Hematopoietic multipotent progenitor cell (in vitro differentiated cells): Measurements from ENCODE around the gene IMPDH1. TPM values are rescaled to one million over a fixed set of nuclear protein-coding genes. Genes with fewer than 3 reads are reported as not detected.

ENCODE experiments used
- DNase-seq, 3 donors: peaks; one replicate each; pipeline ENCODE4 v3.0.0-alpha.2; 2011 to 2015; ENCODE audit warnings: low read depth in 2 of 3, low spot score in 2 of 3
- total RNA-seq: library from RNA; depleted of rRNA; stranded (reverse); fragments of >200 nt; gene quantifications from one replicate; pipeline ENCODE4 v1.2.3, GENCODE V29; 2012

Gene IMPDH1
- total RNA-seq, 1 donor = 57.9 TPM

- no peak for DNase-seq
Observed at GRCh38 chr7:128435327-128435686, 25.5 kb upstream of the IMPDH1 start.

DNA sequence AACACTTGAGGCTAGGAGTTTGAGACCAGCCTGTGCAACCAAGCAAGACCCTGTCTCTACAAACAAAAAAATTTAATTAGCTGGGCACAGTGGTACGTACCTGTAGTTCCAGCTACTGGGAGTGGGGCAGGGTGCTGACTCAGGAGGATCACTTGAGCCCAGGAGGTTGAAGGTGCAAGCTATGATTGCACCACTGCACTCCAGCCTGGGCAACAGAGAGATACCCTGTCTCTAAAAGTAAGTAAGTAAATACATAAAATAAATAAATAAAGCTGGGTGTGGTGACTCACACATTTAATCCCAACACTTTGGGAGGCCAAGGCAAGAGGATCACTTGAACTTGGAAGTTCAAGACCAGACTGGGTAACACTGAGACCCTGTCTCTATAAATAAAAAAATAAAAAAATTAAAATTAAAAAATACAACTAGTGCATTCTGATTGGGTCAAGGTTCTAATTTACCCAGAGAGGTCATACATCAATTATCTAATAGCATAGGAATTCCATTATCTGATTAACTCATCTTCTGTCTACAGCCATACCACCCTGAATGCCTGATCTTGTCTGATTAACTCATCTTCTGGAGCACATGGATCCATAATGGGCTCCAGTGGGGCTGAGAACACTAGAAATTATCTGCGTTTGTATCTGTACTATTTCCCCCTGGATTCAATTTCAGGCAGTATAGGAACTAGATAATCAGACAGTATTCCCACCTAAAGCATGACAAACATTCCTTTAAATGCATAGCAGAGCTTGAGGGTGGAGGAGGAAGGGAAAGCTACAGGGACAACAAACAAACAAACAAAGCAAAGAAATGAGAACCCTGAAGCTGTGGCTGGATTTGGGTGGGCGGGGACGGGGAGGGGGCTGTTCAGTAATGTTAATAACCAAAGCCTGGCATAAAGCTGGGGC, 24.9 kb upstream of the IMPDH1 start:
- DNase-seq = no peak

DNA sequence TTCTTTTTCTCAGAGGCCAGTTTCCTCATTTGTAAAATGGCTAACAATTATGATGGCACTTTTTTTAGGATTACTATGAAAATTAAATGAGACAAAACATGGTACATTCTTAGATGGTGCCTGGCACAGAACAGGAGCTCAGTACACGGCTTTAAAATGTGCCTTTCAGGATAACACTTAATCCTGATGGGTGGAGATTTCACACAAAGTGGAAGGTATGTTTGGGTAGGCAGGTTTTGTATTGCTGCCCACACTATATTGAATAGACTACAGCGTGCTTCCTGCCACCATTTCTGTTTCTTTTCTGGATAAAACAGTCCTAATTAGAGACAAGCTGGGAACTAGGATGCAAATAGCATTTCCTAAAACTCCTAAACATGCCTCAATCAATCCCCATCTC, 22.0 kb upstream of the IMPDH1 start:
- DNase-seq = no peak

- DNase-seq = no peak
Observed at GRCh38 chr7:128431221-128431620, 21.4 kb upstream of the IMPDH1 start.

- DNase-seq = no peak
Observed at GRCh38 chr7:128430207-128430606, 20.4 kb upstream of the IMPDH1 start.

GRCh38 chr7:128427289-128427891, 17.6 kb upstream of the IMPDH1 start:
- peak in 2 of 3 donors; percentile 52 to 76 for DNase-seq

- peak; percentile 57 to 80 (median 65) for DNase-seq
Observed at GRCh38 chr7:128425850-128426249, 16.1 kb upstream of the IMPDH1 start.

DNA sequence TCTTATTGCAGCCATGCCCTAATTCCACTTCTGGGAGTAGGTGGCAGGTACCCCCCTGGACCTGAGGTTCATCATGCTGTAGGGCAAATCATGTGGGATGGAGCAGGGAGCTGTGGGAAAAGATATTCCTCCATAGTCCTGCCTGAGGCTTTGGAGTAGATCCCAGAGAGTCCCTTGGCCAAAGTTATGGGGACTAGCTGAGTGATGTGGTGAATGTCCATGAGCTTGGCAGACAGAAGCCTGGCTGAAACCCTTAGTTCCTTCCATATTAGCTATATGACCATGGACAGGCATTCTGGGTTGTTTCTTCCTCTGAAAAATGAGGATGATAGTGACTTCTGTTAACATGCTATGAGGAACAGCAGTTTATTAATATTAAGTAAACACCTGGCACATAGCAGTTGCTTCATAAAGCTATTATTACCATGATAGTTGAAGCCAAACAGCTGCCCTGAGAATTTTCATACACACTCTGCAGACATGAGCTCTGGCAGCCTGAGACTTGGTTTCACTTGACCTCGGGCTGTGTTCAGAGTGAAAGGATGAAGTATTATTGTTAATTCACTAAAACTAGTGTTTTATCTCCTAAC, 15.0 kb upstream of the IMPDH1 start:
- DNase-seq = no peak

- no peak for DNase-seq
Observed at GRCh38 chr7:128422842-128423241, 13.1 kb upstream of the IMPDH1 start.

DNA sequence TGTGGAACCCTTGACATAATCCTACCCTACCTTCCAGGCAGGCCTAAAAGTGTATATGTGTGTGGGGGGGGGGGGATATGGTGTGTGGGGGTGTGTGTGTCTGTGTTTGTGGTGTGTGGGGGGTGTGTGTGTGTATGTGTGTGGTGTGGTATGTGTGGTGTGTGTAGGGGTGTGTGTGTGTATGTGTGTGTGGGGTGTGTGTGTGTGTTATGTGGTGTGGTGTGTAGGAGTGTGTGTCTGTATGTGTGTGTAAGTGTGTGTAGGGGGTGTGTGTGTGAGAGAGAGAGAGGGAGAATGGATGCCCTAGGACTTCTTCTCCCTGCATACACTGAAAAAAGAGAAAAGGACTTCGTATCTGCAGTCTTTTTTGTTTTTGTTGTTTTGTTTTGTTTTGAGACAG, 12.3 kb upstream of the IMPDH1 start:
- no peak for DNase-seq

DNA sequence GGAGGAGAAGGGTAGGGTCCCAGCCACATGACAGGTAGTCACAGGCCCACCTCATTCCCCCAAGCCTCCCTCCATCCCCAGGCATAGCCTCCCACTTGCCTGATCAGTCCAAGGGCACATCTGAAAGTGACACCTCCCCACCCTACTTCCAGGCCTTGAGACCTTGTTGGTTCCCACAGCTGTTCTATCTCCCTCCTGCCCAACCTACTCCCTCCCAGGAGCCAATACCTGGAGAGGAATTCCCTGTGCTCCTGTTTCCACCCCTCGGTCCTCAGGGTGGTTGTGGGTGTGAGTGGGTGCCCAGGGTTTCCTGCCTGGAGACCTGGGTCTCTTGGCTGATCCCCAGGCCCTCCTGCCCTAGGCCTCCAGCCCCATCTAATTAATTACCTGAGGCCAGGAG, 11.6 kb upstream of the IMPDH1 start:
- DNase-seq = no peak

- no peak for DNase-seq
Observed at GRCh38 chr7:128420773-128421172, 11.0 kb upstream of the IMPDH1 start.

DNA sequence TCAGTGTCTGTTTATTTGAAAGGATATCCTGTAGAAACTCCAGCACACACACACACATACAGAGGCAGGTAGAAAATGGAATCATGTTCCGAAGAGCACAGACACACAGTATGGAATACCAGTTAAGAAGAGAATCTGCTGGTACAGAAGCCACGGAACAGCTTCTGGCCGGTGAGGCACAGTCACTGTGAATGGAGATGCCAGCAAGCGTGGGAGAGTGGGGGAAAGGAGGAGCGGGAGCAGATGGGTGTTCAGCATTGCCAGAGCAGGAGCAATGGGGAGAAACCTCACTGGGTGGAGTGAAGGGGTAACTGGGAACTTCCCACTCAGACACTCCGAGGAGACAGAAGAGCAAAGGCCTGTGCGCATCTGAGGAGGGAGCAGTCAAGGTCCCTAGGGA, 9.5 kb upstream of the IMPDH1 start:
- DNase-seq = no peak

DNA sequence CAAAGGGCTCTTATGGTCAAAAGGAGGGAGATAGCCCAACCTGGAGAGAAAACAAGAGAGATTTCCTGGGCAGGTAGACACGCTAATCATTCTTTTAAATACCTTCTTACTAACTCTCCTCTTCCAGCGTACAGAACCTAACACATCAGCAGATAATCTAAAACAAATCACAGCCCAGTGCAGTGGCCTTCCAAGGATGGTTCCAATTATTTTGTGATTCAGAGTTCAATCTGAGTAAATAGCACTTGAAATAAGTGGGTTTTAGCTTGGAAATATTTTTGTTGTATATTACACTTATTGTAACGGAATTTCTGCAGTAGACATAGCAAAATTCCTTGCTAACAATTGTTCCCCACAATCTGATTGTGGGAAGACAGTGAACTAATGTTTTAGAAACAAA, 7.3 kb upstream of the IMPDH1 start:
- DNase-seq = no peak

DNA sequence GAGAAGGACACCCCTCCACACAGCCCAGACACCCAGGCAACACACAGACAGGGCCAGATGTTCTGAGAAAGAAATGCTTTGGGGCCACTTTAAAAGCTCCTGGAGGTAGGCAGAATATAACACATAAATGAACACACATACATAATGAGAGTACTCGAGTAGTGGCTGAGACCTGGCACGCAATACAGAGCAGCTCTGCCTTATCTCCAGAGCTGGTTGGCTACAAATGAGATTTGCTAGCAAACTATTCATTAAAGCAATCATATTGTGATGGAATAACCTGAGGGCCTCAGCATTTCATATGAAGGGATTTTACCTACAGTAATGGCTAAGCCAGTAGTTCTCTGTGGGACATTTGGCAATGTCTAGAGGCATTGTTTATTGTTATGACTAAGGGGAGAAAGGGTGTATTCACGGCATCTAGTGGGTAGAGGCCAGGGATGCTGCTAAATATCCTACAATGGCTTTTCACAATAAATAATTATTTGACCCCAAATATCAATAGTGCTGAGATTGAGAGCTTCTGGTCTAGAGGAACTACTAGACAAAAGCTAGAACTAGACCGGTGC, 5.5 kb upstream of the IMPDH1 start:
- no peak for DNase-seq

DNA sequence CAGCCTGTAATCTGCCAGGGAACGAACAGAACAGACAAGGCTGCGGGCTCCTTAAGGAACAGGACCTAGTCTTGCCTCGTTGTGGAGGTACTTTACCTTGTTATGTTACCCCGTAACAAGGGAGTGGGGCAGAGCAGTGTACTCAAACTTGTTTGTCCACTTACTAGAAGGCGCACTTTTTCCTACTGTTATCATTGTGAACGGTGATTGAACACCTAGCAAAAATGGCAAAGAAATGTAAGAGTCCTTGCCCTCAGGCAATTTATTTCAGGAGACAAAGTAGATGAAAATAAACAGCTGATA, 620 bp upstream of the IMPDH1 start:
- DNase-seq = no peak

DNA sequence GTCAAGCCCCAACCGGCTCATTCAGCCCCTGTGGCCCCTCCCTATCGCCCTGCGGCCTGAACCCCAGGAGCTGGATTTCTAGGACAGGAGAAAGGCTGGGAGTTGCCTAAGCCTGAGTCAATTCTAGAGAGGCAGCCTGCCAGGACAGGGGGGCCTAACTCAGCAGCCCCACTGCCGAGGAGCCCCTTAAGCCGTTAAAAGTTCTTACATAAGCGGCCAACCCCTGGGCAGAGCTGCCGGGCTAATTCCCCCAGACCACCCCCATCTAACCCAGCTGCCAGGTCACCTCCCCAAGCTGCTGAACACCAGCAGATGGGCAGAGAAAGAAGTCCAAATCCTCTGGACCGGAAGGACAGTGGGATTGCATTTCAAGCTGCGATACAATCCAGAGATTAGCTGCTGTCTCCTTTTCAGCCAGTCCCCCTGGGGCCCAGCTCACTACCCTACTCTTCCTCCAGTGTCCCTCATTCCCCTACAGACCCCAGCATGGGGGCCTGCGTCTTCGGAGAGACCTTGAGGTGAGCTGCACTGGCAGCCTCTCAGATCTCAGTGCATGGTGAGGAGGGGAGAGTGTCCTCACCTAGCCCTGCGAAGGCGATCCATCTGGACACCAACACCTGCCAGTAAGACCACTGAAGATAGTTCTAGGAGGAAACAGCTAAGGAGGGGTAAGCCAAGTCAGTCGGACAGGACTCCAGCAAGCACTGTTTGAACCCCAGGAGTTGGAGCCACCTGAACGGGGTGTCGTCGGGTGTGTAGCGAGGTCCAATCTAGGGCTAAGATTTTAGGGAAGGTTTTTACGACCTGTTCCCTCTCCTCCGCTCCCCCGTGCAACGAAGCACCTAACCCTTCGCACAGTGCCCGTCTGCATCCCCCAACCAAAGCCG, 830 bp downstream of the IMPDH1 start:
- no peak for DNase-seq

- DNase-seq = no peak
Observed at GRCh38 chr7:128407751-128408708, 1.8 kb downstream of the IMPDH1 start.

- no peak for DNase-seq
Observed at GRCh38 chr7:128407233-128407589, 2.6 kb downstream of the IMPDH1 start.
